ENCODE measurements around the gene TMEM222. TPM values are rescaled to one million over a fixed set of nuclear protein-coding genes. Genes with fewer than 3 reads are reported as not detected.

TMEM222 gene, protein sequence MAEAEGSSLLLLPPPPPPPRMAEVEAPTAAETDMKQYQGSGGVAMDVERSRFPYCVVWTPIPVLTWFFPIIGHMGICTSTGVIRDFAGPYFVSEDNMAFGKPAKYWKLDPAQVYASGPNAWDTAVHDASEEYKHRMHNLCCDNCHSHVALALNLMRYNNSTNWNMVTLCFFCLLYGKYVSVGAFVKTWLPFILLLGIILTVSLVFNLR
- polyA plus RNA-seq = 23.7 to 40.4 TPM (median 31.3 TPM) in 3 replicates
- 13.3 TPM for polyA plus RNA-seq (2011; ENCODE audit: low read depth)
- 26.2 and 37.3 TPM in 2 replicates for polyA plus RNA-seq (2011; cell fraction: cytosol; rRNA removed)
- polyA plus RNA-seq (2011; cell fraction: nucleus; rRNA removed) = 31.0 and 40.8 TPM in 2 replicates
- polyA plus RNA-seq (2012; ENCODE audit: low replicate concordance) = 26.1 and 38.1 TPM in 2 replicates
- polyA minus RNA-seq = 37.5 to 70.7 TPM (median 37.8 TPM) in 3 replicates
- polyA minus RNA-seq (2011; cell fraction: cytosol; rRNA and poly(A)+ RNA removed) = 35.7 TPM
- 14.2 and 17.1 TPM in 2 replicates for polyA minus RNA-seq (2011; cell fraction: nucleus; rRNA and poly(A)+ RNA removed)

DNA sequence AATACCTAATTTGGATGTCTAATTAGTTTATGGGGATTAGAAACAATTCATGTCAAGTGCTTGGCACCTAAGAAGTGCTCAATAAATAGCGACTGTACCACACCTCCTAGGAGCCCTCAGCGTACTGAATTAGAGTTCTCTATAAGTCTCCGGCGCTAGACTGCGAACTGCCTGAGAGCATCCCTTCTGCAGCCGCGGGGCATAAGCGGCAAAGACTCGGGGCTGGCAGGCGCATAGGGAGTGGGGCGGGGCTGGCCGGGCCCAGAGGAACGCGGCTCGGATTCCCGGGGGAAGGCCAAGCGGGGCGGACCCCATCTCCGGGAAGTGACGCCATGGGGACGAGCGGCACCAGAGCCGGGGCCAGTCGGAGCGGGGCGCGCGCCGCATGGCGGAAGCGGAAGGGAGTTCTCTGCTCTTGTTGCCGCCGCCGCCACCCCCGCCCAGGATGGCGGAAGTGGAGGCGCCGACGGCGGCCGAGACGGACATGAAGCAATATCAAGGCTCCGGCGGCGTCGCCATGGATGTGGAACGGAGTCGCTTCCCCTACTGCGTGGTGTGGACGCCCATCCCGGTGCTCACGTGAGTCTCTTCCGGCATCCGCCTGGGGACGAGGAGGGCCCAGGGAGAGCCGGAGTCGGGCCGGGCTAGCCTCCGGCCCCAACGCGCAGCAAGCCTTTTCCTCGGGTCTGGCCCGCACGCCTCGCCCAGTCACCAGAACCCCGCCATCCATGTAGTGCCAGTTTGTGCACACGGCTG, at the start of gene TMEM222:
Gene TMEM222 (plus strand): TSS at position 351 of the 756 bp plus-strand sequence. CDS start 35 bp downstream, at position 386.
- no peaks in the 10 kb centered on the region for H3K27me3 ChIP-seq (ENCODE audit: control insufficient read depth, extremely low read depth, insufficient read depth, low read length)
- peak within 1 kb of the TSS; percentile 94 for H2AFZ ChIP-seq (ENCODE audit: control insufficient read depth, low read length)
- H3K4me1 ChIP-seq (ENCODE audit: control insufficient read depth, extremely low read depth, insufficient read depth, low read length) = peaks cover 12% of the 10 kb centered on the region
- TF ChIP-seq CTCF (optimal IDR thresholded peaks at IDR 0.05 in 1 of 3, IDR thresholded peaks at IDR 0.05 in 1 of 3, conservative IDR thresholded peaks at IDR 0.05 in 1 of 3; ENCODE audit: extremely low read depth in 1 of 3, insufficient read depth in 2 of 3, low read length in 3 of 3) (no peak), EZH2 (IDR thresholded peaks at IDR 0.05; ENCODE audit: low read length) (no peak)
- peak within 1 kb of the TSS; percentile 91 for H3K27ac ChIP-seq (ENCODE audit: control insufficient read depth, insufficient read depth, low read length)
- DNase-seq (ENCODE audit: low read depth, low spot score) (peak; percentile 76), FAIRE-seq (no peak)
- peak within 1 kb of the TSS; percentile 97 to 100 (median 98) for H3K4me3 ChIP-seq (ENCODE audit: control insufficient read depth in 2 of 3, extremely low read depth in 1 of 3, insufficient read depth in 2 of 3, low read depth in 1 of 3, low read length in 3 of 3)
- H3K36me3 ChIP-seq (ENCODE audit: control insufficient read depth in 2 of 2, extremely low read depth in 1 of 2, insufficient read depth in 2 of 2, low read length in 2 of 2) = peaks cover 5 to 12% of the 10 kb centered on the region in 2 experiments
- no peaks in the 10 kb centered on the region for H4K20me1 ChIP-seq (ENCODE audit: control insufficient read depth, extremely low read depth, insufficient read depth, low read length)
- dilution Hi-C loops (cut with MboI; ENCODE audit: extremely low pct_ligation_motif_present, low sequenced_read_pairs) = no loop called here
- no peaks in the 10 kb centered on the region for H3K9me1 ChIP-seq (ENCODE audit: control insufficient read depth, extremely low read depth, insufficient read depth, low read length)
- no peaks in the 10 kb centered on the region for H3K9me3 ChIP-seq (ENCODE audit: control insufficient read depth, low read depth, low read length)
- peaks cover 47% of the 10 kb centered on the region for H3K79me2 ChIP-seq (ENCODE audit: control insufficient read depth, insufficient read depth, low read length)
- peak within 1 kb of the TSS; percentile 99 for H3K4me2 ChIP-seq (ENCODE audit: control insufficient read depth, extremely low read depth, insufficient read depth, low read depth, low read length)
- peak within 1 kb of the TSS; percentile 99 for H3K9ac ChIP-seq (ENCODE audit: control insufficient read depth, extremely low read depth, insufficient read depth, low read length)

DNA sequence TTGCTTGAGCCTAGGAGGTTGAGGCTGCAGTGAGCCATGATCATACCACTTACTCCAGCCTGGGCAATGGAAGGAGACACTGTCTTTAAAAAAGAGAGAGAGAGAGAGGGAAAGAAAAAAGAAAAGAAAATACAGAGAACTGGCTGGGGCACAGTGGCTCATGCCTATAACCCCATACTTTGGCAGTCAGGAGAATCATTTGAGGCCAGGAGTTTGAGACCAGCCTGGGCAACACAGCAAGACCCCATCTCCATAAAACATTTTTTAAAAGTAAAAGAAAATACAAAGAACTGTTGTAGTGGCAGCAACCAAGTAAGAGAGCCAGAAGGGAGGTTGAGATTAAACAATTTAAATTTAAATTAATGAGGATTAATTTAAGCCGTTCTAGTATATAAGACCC, 47.8 kb upstream of the TMEM222 start:
- H3K36me3 ChIP-seq (ENCODE audit: control insufficient read depth in 2 of 2, extremely low read depth in 1 of 2, insufficient read depth in 2 of 2, low read length in 2 of 2) = no peaks in the 10 kb centered on the region
- H3K4me1 ChIP-seq (ENCODE audit: control insufficient read depth, extremely low read depth, insufficient read depth, low read length) = no peaks in the 10 kb centered on the region
- dilution Hi-C loops (cut with MboI; ENCODE audit: extremely low pct_ligation_motif_present, low sequenced_read_pairs) = no loop called here
- DNase-seq (ENCODE audit: low read depth, low spot score) (no peak), FAIRE-seq (no peak)
- H3K27ac ChIP-seq (ENCODE audit: control insufficient read depth, insufficient read depth, low read length) = no peak overlapping the region
- H3K9ac ChIP-seq (ENCODE audit: control insufficient read depth, extremely low read depth, insufficient read depth, low read length) = no peak overlapping the region
- no peaks in the 10 kb centered on the region for H3K79me2 ChIP-seq (ENCODE audit: control insufficient read depth, insufficient read depth, low read length)
- TF ChIP-seq CTCF (optimal IDR thresholded peaks at IDR 0.05 in 1 of 3, IDR thresholded peaks at IDR 0.05 in 1 of 3, conservative IDR thresholded peaks at IDR 0.05 in 1 of 3; ENCODE audit: extremely low read depth in 1 of 3, insufficient read depth in 2 of 3, low read length in 3 of 3) = no peak
- TF ChIP-seq EZH2 (IDR thresholded peaks at IDR 0.05; ENCODE audit: low read length) = no peak
- no peaks in the 10 kb centered on the region for H3K9me1 ChIP-seq (ENCODE audit: control insufficient read depth, extremely low read depth, insufficient read depth, low read length)
- H4K20me1 ChIP-seq (ENCODE audit: control insufficient read depth, extremely low read depth, insufficient read depth, low read length) = no peaks in the 10 kb centered on the region
- no peak overlapping the region for H3K4me2 ChIP-seq (ENCODE audit: control insufficient read depth, extremely low read depth, insufficient read depth, low read depth, low read length)
- no peak overlapping the region for H3K4me3 ChIP-seq (ENCODE audit: control insufficient read depth in 2 of 3, extremely low read depth in 1 of 3, insufficient read depth in 2 of 3, low read depth in 1 of 3, low read length in 3 of 3)
- H3K9me3 ChIP-seq (ENCODE audit: control insufficient read depth, low read depth, low read length) = no peaks in the 10 kb centered on the region
- no peak overlapping the region for H2AFZ ChIP-seq (ENCODE audit: control insufficient read depth, low read length)
- H3K27me3 ChIP-seq (ENCODE audit: control insufficient read depth, extremely low read depth, insufficient read depth, low read length) = no peaks in the 10 kb centered on the region

Measured in keratinocyte (primary cell).